NK-92 treated with Interleukin-12 subunit alpha and Interleukin-12 subunit beta, amount 100 ng/mL, for 24 hours (cell line): Measurements from ENCODE around the gene SLC7A5.
"Not testable (repeated sequence)": the region's sequence is repeated elsewhere in the genome, so short reads cannot be mapped to it uniquely, and the experiment has no call there.

Experiments
- DNase-seq: peaks from one replicate; lab custom pipeline; 2025; lab: John Stamatoyannopoulos, UW

The SLC7A5 gene

GRCh38 chr16:87794485-87795078, 74.7 kb downstream of the SLC7A5 start:
- DNase-seq: no peak

DNA sequence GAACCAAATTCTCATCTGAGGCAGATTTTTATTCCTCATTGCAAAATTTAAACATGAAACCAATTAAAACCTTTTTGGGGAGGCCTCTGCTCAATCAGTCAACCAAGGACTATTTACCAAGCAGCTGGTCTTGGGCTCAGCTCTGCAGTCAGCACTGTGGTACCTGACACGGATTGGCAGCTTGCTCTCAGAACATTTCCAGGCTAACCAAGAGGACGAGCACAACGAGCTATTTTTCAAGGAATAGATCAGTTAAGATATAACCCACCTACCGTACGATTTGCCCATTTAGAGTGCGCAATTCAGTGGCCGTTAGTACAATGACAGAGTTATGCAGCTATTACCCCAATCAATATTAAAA, 77.1 kb downstream of the SLC7A5 start:
- DNase-seq: no peak

DNA sequence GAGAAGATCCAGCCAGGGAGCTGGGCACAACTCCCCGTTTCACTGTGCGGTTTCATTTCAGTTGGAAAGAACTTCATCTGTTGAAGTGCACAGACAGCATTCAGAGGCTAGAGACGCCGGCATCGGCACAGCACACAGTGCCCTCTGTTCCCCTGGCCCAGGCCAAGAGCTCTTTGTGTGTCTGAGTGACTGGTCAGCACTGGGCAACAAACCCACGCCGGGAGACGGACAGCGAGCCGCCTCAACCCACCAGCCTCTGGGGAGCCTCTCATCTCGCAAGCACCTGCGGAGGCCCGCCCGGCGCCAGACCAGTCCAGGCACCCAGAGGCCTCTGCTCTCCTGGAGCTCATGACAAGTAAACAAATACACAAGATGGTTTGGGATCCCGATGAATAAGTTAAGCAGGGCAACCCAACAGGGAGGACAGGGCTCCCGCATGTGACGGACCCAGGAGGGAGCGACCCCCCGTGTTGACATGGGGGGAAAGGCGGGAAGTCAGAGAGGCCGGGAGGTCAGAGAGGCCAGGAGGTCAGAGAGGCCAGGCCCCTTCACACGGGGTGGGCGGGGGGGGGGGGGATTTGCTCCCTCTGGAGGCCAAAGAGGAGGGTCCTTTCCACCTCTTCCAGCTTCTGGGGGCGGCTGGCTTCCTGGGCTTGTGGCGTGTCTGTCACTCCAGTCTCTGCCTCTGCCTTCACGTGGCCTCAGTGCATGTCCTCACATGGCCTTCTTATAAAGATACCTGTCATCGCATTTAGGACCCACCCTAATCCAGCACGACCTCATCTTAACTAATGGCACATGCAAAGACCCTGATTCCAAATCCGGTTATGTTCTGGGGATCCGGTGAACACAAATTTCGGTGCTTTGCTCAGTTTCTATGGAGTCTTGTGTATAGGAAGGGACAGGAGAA, 77.8 kb downstream of the SLC7A5 start:
- no peak for DNase-seq

- DNase-seq: no peak
These were observed 78.8 kb downstream of the SLC7A5 start for GRCh38 chr16:87790292-87791100.

- no peak for DNase-seq
These were observed 79.6 kb downstream of the SLC7A5 start for GRCh38 chr16:87789437-87790291.

DNA sequence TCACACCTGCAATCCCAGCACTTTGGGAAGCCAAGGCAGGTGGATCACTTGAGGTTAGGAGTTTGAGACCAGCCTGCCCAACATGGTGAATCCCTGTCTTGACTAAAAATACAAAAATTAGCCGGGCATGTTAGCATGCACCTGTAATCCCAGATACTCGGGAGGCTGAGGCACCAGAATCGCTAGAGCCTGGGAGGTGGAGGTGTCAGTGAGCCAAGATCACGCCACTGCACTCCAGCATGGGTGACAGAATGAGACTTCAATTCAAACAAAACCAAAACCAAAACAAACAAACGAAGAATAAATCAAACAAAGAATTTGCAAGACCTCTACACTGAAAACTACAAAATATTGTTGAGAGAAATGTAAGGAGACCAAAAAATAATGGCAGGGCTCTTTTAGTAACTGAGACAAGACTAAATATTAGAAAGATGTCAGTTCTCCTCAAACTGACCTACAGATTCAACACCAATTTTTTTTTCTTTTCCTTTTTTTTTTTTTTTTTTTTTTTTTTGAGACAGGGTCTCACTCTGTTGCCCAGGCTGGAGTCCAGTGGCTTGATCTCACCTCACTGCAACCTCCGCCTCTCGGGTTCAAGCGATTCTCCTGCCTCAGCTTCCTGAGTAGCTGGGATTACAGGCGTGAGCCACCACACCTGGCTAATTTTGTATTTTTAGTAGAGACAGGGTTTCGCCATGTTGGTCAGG, 80.4 kb downstream of the SLC7A5 start:
- DNase-seq: not testable (repeated sequence)

DNA sequence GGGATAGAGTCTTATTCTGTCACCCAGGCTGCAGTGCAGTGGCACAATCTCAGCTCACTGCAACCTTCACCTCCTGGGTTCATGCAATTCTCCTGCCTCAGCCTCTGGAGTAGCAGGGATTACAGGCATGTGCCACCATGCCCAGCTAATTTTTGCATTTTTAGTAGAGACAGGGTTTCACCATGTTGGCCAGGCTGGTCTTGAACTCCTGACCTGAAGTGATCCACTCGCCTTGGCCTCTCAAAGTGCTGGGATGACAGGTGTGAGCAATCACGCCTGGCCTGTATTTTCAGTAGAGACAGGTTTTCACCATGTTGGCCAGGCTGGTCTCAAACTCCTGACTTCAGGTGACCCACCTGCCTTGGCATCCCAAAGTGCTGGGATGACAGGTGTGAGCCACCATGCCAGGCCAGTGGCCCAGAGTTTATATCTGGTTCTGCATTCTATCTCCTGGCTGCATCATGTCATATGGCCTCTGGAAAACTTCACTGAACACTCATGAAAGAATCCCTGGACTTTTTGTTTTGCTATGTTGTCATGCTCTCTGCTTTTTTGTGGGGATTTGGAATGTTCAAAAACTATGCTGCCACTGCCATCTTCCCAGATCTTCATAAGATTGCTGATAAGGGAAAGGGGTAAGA, 81.7 kb downstream of the SLC7A5 start:
- not testable (repeated sequence) for DNase-seq

GRCh38 chr16:87784812-87785211, 84.5 kb downstream of the SLC7A5 start:
- no peak for DNase-seq

GRCh38 chr16:87782033-87782432, 87.3 kb downstream of the SLC7A5 start:
- no peak for DNase-seq

- peak; percentile 13 for DNase-seq
These were observed 88.8 kb downstream of the SLC7A5 start for GRCh38 chr16:87780385-87780989.
